ENCODE data around the gene CUX1. TPM values are rescaled to one million over a fixed set of nuclear protein-coding genes. Genes with fewer than 3 reads are reported as not detected.
A peak's percentile ranks its signal among the peaks of the same experiment; 100 is the strongest.

The CUX1 gene
- total RNA-seq, 1 experiment from 2014 or later: 64.3 TPM

DNA sequence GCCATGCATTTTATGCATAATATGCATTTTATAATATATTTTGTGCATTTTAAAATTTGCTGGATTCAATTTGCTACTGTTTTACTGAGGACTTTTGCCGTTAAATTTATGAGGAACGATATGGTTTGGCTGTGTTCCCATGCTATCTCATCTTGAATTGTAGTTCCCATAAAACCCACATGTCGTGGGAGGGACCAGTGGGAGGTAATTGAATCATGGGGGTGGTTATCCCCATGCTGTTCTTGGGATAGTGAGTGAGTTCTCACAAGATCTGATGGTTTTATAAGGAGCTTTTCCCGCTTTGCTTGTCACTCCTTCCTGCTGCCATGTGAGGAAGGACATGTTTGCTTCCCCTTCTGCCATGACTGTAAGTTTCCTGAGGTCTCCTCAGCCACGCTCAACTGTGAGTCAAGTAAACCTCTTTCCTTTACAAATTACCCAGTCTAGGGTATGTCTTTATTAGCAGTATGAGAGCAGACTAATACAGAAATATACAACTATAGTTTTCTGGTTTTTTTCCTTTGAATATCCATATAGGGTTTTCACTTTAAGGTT is 267.9 kb downstream of the CUX1 start (continued):
- TF ChIP-seq ZNF416 (CRISPR knock-in tag; IDR thresholded peaks at IDR 0.05): no peak
- TF ChIP-seq, protein P1, sequence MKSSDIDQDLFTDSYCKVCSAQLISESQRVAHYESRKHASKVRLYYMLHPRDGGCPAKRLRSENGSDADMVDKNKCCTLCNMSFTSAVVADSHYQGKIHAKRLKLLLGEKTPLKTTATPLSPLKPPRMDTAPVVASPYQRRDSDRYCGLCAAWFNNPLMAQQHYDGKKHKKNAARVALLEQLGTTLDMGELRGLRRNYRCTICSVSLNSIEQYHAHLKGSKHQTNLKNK (CRISPR knock-in tag; IDR thresholded peaks at IDR 0.05): no peak
- no peak for TF ChIP-seq FOXK1 (CRISPR knock-in tag; IDR thresholded peaks at IDR 0.05)
- TF ChIP-seq NFATC4 (CRISPR knock-in tag; IDR thresholded peaks at IDR 0.05): no peak
- TF ChIP-seq, protein P2, sequence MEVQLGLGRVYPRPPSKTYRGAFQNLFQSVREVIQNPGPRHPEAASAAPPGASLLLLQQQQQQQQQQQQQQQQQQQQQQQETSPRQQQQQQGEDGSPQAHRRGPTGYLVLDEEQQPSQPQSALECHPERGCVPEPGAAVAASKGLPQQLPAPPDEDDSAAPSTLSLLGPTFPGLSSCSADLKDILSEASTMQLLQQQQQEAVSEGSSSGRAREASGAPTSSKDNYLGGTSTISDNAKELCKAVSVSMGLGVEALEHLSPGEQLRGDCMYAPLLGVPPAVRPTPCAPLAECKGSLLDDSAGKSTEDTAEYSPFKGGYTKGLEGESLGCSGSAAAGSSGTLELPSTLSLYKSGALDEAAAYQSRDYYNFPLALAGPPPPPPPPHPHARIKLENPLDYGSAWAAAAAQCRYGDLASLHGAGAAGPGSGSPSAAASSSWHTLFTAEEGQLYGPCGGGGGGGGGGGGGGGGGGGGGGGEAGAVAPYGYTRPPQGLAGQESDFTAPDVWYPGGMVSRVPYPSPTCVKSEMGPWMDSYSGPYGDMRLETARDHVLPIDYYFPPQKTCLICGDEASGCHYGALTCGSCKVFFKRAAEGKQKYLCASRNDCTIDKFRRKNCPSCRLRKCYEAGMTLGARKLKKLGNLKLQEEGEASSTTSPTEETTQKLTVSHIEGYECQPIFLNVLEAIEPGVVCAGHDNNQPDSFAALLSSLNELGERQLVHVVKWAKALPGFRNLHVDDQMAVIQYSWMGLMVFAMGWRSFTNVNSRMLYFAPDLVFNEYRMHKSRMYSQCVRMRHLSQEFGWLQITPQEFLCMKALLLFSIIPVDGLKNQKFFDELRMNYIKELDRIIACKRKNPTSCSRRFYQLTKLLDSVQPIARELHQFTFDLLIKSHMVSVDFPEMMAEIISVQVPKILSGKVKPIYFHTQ (CRISPR knock-in tag; IDR thresholded peaks at IDR 0.05): no peak
- no peak for TF ChIP-seq ZNF423 (CRISPR knock-in tag; IDR thresholded peaks at IDR 0.05)
- TF ChIP-seq, protein P3, sequence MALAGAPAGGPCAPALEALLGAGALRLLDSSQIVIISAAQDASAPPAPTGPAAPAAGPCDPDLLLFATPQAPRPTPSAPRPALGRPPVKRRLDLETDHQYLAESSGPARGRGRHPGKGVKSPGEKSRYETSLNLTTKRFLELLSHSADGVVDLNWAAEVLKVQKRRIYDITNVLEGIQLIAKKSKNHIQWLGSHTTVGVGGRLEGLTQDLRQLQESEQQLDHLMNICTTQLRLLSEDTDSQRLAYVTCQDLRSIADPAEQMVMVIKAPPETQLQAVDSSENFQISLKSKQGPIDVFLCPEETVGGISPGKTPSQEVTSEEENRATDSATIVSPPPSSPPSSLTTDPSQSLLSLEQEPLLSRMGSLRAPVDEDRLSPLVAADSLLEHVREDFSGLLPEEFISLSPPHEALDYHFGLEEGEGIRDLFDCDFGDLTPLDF (CRISPR knock-in tag; IDR thresholded peaks at IDR 0.05): no peak

GRCh38 chr7:102089175-102090098 is 272.0 kb downstream of the CUX1 start:
- Mint-ChIP-seq H3K36me3 (peaks cover 16% of the 10 kb centered on the region), H3K27ac (peak overlapping the region; percentile 66), H3K27me3 (ENCODE audit: low read depth) (no peaks in the 10 kb centered on the region), H3K9me3 (peaks cover 18% of the 10 kb centered on the region), H3K4me1 (peaks cover 46% of the 10 kb centered on the region), H3K4me3 (no peak overlapping the region)
- peak; percentile 6 for DNase-seq (ENCODE audit: low spot score)
- POLR2A ChIA-PET: interaction anchor here (0.5 to 0.8 kb wide), 2 partner anchors 39 to 797 kb away, joined by 3 to 9 read pairs; no protein-coding TSS in a partner anchor
- ATAC-seq: peak; percentile 52
- TF ChIP-seq, protein P4, sequence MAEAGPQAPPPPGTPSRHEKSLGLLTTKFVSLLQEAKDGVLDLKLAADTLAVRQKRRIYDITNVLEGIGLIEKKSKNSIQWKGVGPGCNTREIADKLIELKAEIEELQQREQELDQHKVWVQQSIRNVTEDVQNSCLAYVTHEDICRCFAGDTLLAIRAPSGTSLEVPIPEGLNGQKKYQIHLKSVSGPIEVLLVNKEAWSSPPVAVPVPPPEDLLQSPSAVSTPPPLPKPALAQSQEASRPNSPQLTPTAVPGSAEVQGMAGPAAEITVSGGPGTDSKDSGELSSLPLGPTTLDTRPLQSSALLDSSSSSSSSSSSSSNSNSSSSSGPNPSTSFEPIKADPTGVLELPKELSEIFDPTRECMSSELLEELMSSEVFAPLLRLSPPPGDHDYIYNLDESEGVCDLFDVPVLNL (CRISPR knock-in tag; IDR thresholded peaks at IDR 0.05; ENCODE audit: borderline replicate concordance, low read depth): no peak
- TF ChIP-seq MLX (CRISPR knock-in tag; IDR thresholded peaks at IDR 0.05) (no peak), ZNF138 (CRISPR knock-in tag; conservative IDR thresholded peaks at IDR 0.05) (no peak), MXD4 (CRISPR knock-in tag; IDR thresholded peaks at IDR 0.05; ENCODE audit: borderline replicate concordance) (no peak), PRDM15 (CRISPR knock-in tag; IDR thresholded peaks at IDR 0.05) (no peak), ATF1 (CRISPR knock-in tag; IDR thresholded peaks at IDR 0.05) (no peak), CDX4 (CRISPR knock-in tag; IDR thresholded peaks at IDR 0.05; ENCODE audit: borderline replicate concordance) (no peak), SP1 (CRISPR knock-in tag; conservative IDR thresholded peaks at IDR 0.05) (no peak)
- CTCF ChIA-PET: interaction anchor here (1.2 to 1.8 kb wide), 3 partner anchors 10 to 547 kb away, joined by 3 to 8 read pairs (median 6); no protein-coding TSS in a partner anchor
